IgD-negative memory B cell (primary cell): ENCODE results near the gene C22orf42. TPM values are rescaled to one million over a fixed set of nuclear protein-coding genes. Genes with fewer than 3 reads are reported as not detected.

ENCODE experiments used
- H3K27ac Mint-ChIP-seq, 3 donors: one replicate each; pipeline ENCODE4 v1.8.0; 2020 to 2022; ENCODE audit warnings: mild to moderate bottlenecking in 3 of 3, mixed read lengths in 3 of 3, moderate library complexity in 1 of 3
- H3K27me3 Mint-ChIP-seq: one replicate; pipeline ENCODE4 v1.8.0; 2021; ENCODE audit warnings: mixed read lengths
- H3K36me3 Mint-ChIP-seq: one replicate; pipeline ENCODE4 v1.8.0; 2020; ENCODE audit warnings: mild to moderate bottlenecking, mixed read lengths
- H3K4me1 Mint-ChIP-seq, 3 donors: one replicate each; pipeline ENCODE4 v1.8.0; 2020 to 2022; ENCODE audit warnings: mixed read lengths in 3 of 3, mild to moderate bottlenecking in 1 of 3
- H3K4me3 Mint-ChIP-seq, 4 donors: one replicate each; pipeline ENCODE4 v1.8.0; 2020 to 2022; ENCODE audit warnings: mild to moderate bottlenecking in 4 of 4, mixed read lengths in 4 of 4, moderate library complexity in 3 of 4
- H3K9me3 Mint-ChIP-seq, 3 donors: one replicate each; pipeline ENCODE4 v1.8.0; 2020 to 2021; ENCODE audit warnings: mixed read lengths in 3 of 3, mild to moderate bottlenecking in 1 of 3
- polyA plus RNA-seq: library from polyadenylated mRNA; unstranded; fragments of 300-500 nt; fragmentation: Illumina TruSeq; gene quantifications from one replicate; pipeline ENCODE4 v1.2.3, GENCODE V29; 2021

C22orf42 gene
- polyA plus RNA-seq = not detected

- peaks cover 9% of the 10 kb centered on the region for H3K27me3 Mint-ChIP-seq
- H3K4me1 Mint-ChIP-seq = no peaks in the 10 kb centered on the region
- H3K36me3 Mint-ChIP-seq = no peaks in the 10 kb centered on the region
- H3K9me3 Mint-ChIP-seq = no peaks in the 10 kb centered on the region
- H3K4me3 Mint-ChIP-seq = no peak within 1 kb of the TSS
- no peak within 1 kb of the TSS for H3K27ac Mint-ChIP-seq
Measured at GRCh38 chr22:32158712-32159533, at the start of gene C22orf42. Gene C22orf42 (minus strand): TSS chr22:32159303. CDS start chr22:32159215, 88 bp downstream.

- Mint-ChIP-seq H3K27ac (no peak overlapping the region), H3K36me3 (no peaks in the 10 kb centered on the region), H3K4me3 (no peak overlapping the region), H3K27me3 (peaks cover 15% of the 10 kb centered on the region), H3K4me1 (peaks cover 0 to 9% (median 2%) of the 10 kb centered on the region in 3 donors), H3K9me3 (no peaks in the 10 kb centered on the region)
Measured at GRCh38 chr22:32208681-32209080, 49.6 kb upstream of the C22orf42 start.

GRCh38 chr22:32207971-32208480 is 48.9 kb upstream of the C22orf42 start:
- Mint-ChIP-seq H3K9me3 (no peaks in the 10 kb centered on the region), H3K36me3 (no peaks in the 10 kb centered on the region), H3K27me3 (peaks cover 20% of the 10 kb centered on the region), H3K27ac (no peak overlapping the region), H3K4me1 (peaks cover 0 to 9% (median 4%) of the 10 kb centered on the region in 3 donors), H3K4me3 (no peak overlapping the region)

- Mint-ChIP-seq H3K9me3 (no peaks in the 10 kb centered on the region), H3K4me3 (peak overlapping the region in 2 of 4 donors; percentile 14 to 52), H3K27ac (no peak overlapping the region), H3K36me3 (no peaks in the 10 kb centered on the region), H3K27me3 (peaks cover 27% of the 10 kb centered on the region), H3K4me1 (peaks cover 0 to 9% (median 5%) of the 10 kb centered on the region in 3 donors)
Measured at GRCh38 chr22:32206774-32207758, 48.0 kb upstream of the C22orf42 start.

- H3K27me3 Mint-ChIP-seq = peaks cover 28% of the 10 kb centered on the region
- H3K4me3 Mint-ChIP-seq = no peak overlapping the region
- H3K36me3 Mint-ChIP-seq = no peaks in the 10 kb centered on the region
- H3K9me3 Mint-ChIP-seq = no peaks in the 10 kb centered on the region
- H3K4me1 Mint-ChIP-seq = peaks cover 0 to 9% (median 5%) of the 10 kb centered on the region in 3 donors
- H3K27ac Mint-ChIP-seq = no peak overlapping the region
Measured at GRCh38 chr22:32205974-32206773, 47.1 kb upstream of the C22orf42 start.

GRCh38 chr22:32204856-32205722 is 46.0 kb upstream of the C22orf42 start, which contains the start of gene RFPL2:
Gene RFPL2 (minus strand): TSS chr22:32205073. CDS start chr22:32202451, 2,622 bp downstream.
- Mint-ChIP-seq H3K9me3 (no peaks in the 10 kb centered on the region), H3K27me3 (peaks cover 30% of the 10 kb centered on the region)

GRCh38 chr22:32204040-32204855 is 45.1 kb upstream of the C22orf42 start:
- Mint-ChIP-seq H3K4me1 (peaks cover 0 to 9% (median 6%) of the 10 kb centered on the region in 3 donors), H3K27ac (no peak overlapping the region), H3K9me3 (no peaks in the 10 kb centered on the region), H3K27me3 (peaks cover 30% of the 10 kb centered on the region), H3K36me3 (no peaks in the 10 kb centered on the region), H3K4me3 (peak overlapping the region; percentile 28 to 94 (median 83))

More at GRCh38 chr22:32204856-32205722, 46.0 kb upstream of the C22orf42 start, which contains the start of gene RFPL2:
- no peak within 1 kb of the TSS for H3K27ac Mint-ChIP-seq
- H3K4me1 Mint-ChIP-seq = peaks cover 0 to 9% (median 6%) of the 10 kb centered on the region in 3 donors
- peak within 1 kb of the TSS; percentile 52 to 94 (median 83) for H3K4me3 Mint-ChIP-seq
- no peaks in the 10 kb centered on the region for H3K36me3 Mint-ChIP-seq

GRCh38 chr22:32203181-32204039 is 44.3 kb upstream of the C22orf42 start:
- Mint-ChIP-seq H3K36me3 (no peaks in the 10 kb centered on the region), H3K27me3 (peaks cover 32% of the 10 kb centered on the region), H3K9me3 (no peaks in the 10 kb centered on the region), H3K4me3 (peak overlapping the region in 3 of 4 donors; percentile 58 to 94 (median 68)), H3K27ac (no peak overlapping the region), H3K4me1 (peaks cover 0 to 9% (median 6%) of the 10 kb centered on the region in 3 donors)

GRCh38 chr22:32202539-32203180 is 43.6 kb upstream of the C22orf42 start:
- peaks cover 33% of the 10 kb centered on the region for H3K27me3 Mint-ChIP-seq

GRCh38 chr22:32202161-32202538 is 43.0 kb upstream of the C22orf42 start:
- H3K9me3 Mint-ChIP-seq = no peaks in the 10 kb centered on the region
- no peak overlapping the region for H3K27ac Mint-ChIP-seq
- H3K27me3 Mint-ChIP-seq = peaks cover 34% of the 10 kb centered on the region
- H3K4me1 Mint-ChIP-seq = peaks cover 0 to 9% (median 6%) of the 10 kb centered on the region in 3 donors
- peak overlapping the region in 1 of 4 donors; percentile 46 for H3K4me3 Mint-ChIP-seq
- no peaks in the 10 kb centered on the region for H3K36me3 Mint-ChIP-seq

More at GRCh38 chr22:32202539-32203180, 43.6 kb upstream of the C22orf42 start:
- H3K9me3 Mint-ChIP-seq = no peaks in the 10 kb centered on the region
- H3K27ac Mint-ChIP-seq = no peak overlapping the region
- peaks cover 0 to 9% (median 6%) of the 10 kb centered on the region in 3 donors for H3K4me1 Mint-ChIP-seq
- H3K36me3 Mint-ChIP-seq = no peaks in the 10 kb centered on the region
- H3K4me3 Mint-ChIP-seq = peak overlapping the region in 2 of 4 donors; percentile 58 to 68

GRCh38 chr22:32200752-32201151 is 41.6 kb upstream of the C22orf42 start:
- Mint-ChIP-seq H3K27ac (no peak overlapping the region), H3K27me3 (peaks cover 32% of the 10 kb centered on the region), H3K4me1 (peaks cover 0 to 9% (median 6%) of the 10 kb centered on the region in 3 donors), H3K36me3 (no peaks in the 10 kb centered on the region), H3K4me3 (no peak overlapping the region), H3K9me3 (no peaks in the 10 kb centered on the region)
